Ovary (tissue), 9 donors: ENCODE results near the gene TEX13B. TPM values are rescaled to one million over a fixed set of nuclear protein-coding genes. Genes with fewer than 3 reads are reported as not detected.

Experiments
- DNase-seq, 5 donors: peaks; one replicate each; pipeline ENCODE4 v3.0.0-alpha.2; 2019 to 2020
- H3K27ac ChIP-seq, 2 donors: fragments of 200-600 bp; one replicate each; pipeline versions ENCODE4 v1.5.1 to v1.8.0; 2019 to 2022
- H3K27me3 ChIP-seq: fragments of 200-600 bp; one replicate; pipeline ENCODE4 v1.8.0; 2022
- H3K36me3 ChIP-seq: fragments of 200-600 bp; sonication (generic); one replicate; pipeline ENCODE4 v1.5.1; 2019
- H3K4me1 ChIP-seq: one replicate; pipeline ENCODE4 v1.8.1; 2013; ENCODE audit warnings: mild to moderate bottlenecking, moderate library complexity; ENCODE audit not compliant: insufficient read depth
- H3K4me3 ChIP-seq: fragments of 200-600 bp; sonication (generic); one replicate; pipeline ENCODE4 v1.5.1; 2017
- H3K9me3 ChIP-seq, 2 donors: fragments of 200-600 bp in 1 of 2; sonication (generic) in 1 of 2; one replicate each; pipeline versions ENCODE4 v1.5.1 to v1.8.1; 2013 to 2019; ENCODE audit warnings: mild to moderate bottlenecking in 1 of 2, moderate library complexity in 1 of 2
- CTCF ChIP-seq, 3 donors: fragments of 450-650 bp in 2 of 3; fragments of 200-600 bp in 1 of 3; IDR thresholded peaks; one replicate each; pipeline versions ENCODE4 v1.5.1 to v1.8.0; 2016 to 2022; ENCODE audit warnings: antibody characterized with exemption in 3 of 3, mild to moderate bottlenecking in 1 of 3
- EP300 ChIP-seq: sonication (generic); formaldehyde crosslinking; IDR thresholded peaks from one replicate; pipeline ENCODE4 v1.6.1; 2017; ENCODE audit warnings: antibody characterized with exemption
- POLR2A ChIP-seq: fragments of 450-650 bp; IDR thresholded peaks from one replicate; pipeline ENCODE4 v1.6.1; 2017; ENCODE audit warnings: antibody characterized with exemption, mild to moderate bottlenecking, moderate library complexity
- WGBS, 3 donors: extraction: QIAGEN DNeasy Blood & Tissue Kit in 1 of 3; methylation state at CpG; one replicate each; pipeline versions ENCODE4 v1.1.5 to v1.1.7; 2013 to 2017; 5-methylcytosine and 5-hydroxymethylcytosine counted together
- intact Hi-C, 4 donors: fragments of 100-400 bp; cut with DNase I; formaldehyde crosslinking; loops; one replicate each; pipeline versions ENCODE4 v1.11.0 to v1.15.1; 2022 to 2023
- polyA plus RNA-seq, 2 donors: library from polyadenylated mRNA; stranded (reverse); fragments of 200-250 nt in 1 of 2; fragments of 350-450 nt in 1 of 2; fragmentation: Illumina TruSeq in 1 of 2; extraction: RNeasy Lipid Tissue Mini Kit (QIAGEN cat#74804) in 1 of 2; gene quantifications; one replicate each; pipeline ENCODE4 v1.2.3, GENCODE V29; 2013 to 2014
- total RNA-seq, 7 donors: library from RNA; depleted of rRNA in 2 of 7; stranded (reverse); fragments of >200 nt in 2 of 7; fragmentation: NEBNext Ultra II Directional in 3 of 7; extraction: Animal tissue kit (Norgen Biotek cat#: 25700) in 3 of 7; gene quantifications; one replicate each; pipeline versions ENCODE4 v1.1.0 to v1.2.4, GENCODE V29; 2016 to 2023
- donor health status: DM: no; HTN: no; CAD: no; lungs with moderate emphysema.
- donor health status: DM: no; HTN: no; CAD: no.
- donor health status: Bipolar disorder and iron deficiency.
- donor health status: DM: yes; HTN: yes; CAD: no.
- donor health status: DM: no; HTN: no; CAD: no.
- donor health status: DM: yes; HTN: yes; CAD: no.

Gene TEX13B
- total and polyA plus RNA-seq, 9 donors: not detected

GRCh38 chrX:108018656-108019381, 36.6 kb upstream of the TEX13B start:
- no peak overlapping the region for H3K4me3 ChIP-seq
- no peak overlapping the region for H3K27ac ChIP-seq
- H3K27me3 ChIP-seq: no peaks in the 10 kb centered on the region
- no peak for DNase-seq
- H3K9me3 ChIP-seq: no peaks in the 10 kb centered on the region
- H3K36me3 ChIP-seq: no peaks in the 10 kb centered on the region
- 68 to 76% (median 73%) methylated on average over 4 of the region's 4 CpGs for WGBS, 3 donors
- intact Hi-C loops: no loop called here
- TF ChIP-seq EP300 (no peak), POLR2A (no peak), CTCF (IDR thresholded peaks at IDR 0.05) (no peak)
- H3K4me1 ChIP-seq: no peaks in the 10 kb centered on the region

GRCh38 chrX:108001218-108001814, 19.1 kb upstream of the TEX13B start:
- Histone ChIP-seq H3K4me1 (no peaks in the 10 kb centered on the region), H3K9me3 (no peaks in the 10 kb centered on the region), H3K27me3 (no peaks in the 10 kb centered on the region), H3K36me3 (no peaks in the 10 kb centered on the region), H3K4me3 (no peak overlapping the region), H3K27ac (no peak overlapping the region)
- intact Hi-C loops: no loop called here
- 23 to 33% (median 31%) methylated on average over 11 of the region's 11 CpGs for WGBS, 3 donors
- TF ChIP-seq EP300: no peak
- no peak for TF ChIP-seq POLR2A
- no peak for TF ChIP-seq CTCF (IDR thresholded peaks at IDR 0.05)
- DNase-seq: no peak

- WGBS, 3 donors: 62 to 78% (median 66%) methylated on average over 2 of the region's 2 CpGs
- no peak for DNase-seq
- no peaks in the 10 kb centered on the region for H3K36me3 ChIP-seq
- no peak overlapping the region for H3K4me3 ChIP-seq
- H3K9me3 ChIP-seq: no peaks in the 10 kb centered on the region
- no peak for TF ChIP-seq CTCF (IDR thresholded peaks at IDR 0.05)
- H3K27me3 ChIP-seq: no peaks in the 10 kb centered on the region
- intact Hi-C loops: no loop called here
- no peaks in the 10 kb centered on the region for H3K4me1 ChIP-seq
- H3K27ac ChIP-seq: no peak overlapping the region
Measured at GRCh38 chrX:108000751-108001150, 18.6 kb upstream of the TEX13B start.

- Histone ChIP-seq H3K9me3 (no peaks in the 10 kb centered on the region), H3K27me3 (no peaks in the 10 kb centered on the region), H3K36me3 (no peaks in the 10 kb centered on the region), H3K27ac (no peak overlapping the region), H3K4me1 (no peaks in the 10 kb centered on the region), H3K4me3 (no peak overlapping the region)
- TF ChIP-seq POLR2A (no peak), CTCF (IDR thresholded peaks at IDR 0.05) (no peak), EP300 (no peak)
- 65 to 75% (median 73%) methylated on average over 6 of the region's 6 CpGs for WGBS, 3 donors
- no peak for DNase-seq
- intact Hi-C loops: no loop called here
Measured at GRCh38 chrX:107996124-107996523, 14.0 kb upstream of the TEX13B start.
